Urinary bladder (tissue), 4 donors: ENCODE data around the gene FHIT. TPM values are rescaled to one million over a fixed set of nuclear protein-coding genes. Genes with fewer than 3 reads are reported as not detected.

Experiments
- DNase-seq: peaks from one replicate; pipeline ENCODE4 v3.0.0-alpha.2; 2015; ENCODE audit errors: extremely low spot score
- H3K27ac ChIP-seq: one replicate; pipeline ENCODE4 v1.5.1; 2013; ENCODE audit warnings: low read depth, mild to moderate bottlenecking, moderate library complexity
- H3K36me3 ChIP-seq: one replicate; pipeline ENCODE4 v1.6.1; 2013; ENCODE audit warnings: mild to moderate bottlenecking, moderate library complexity; ENCODE audit not compliant: insufficient read depth
- H3K4me1 ChIP-seq: one replicate; pipeline ENCODE4 v1.6.1; 2013; ENCODE audit warnings: mild to moderate bottlenecking, moderate library complexity; ENCODE audit not compliant: insufficient read depth
- H3K4me3 ChIP-seq: one replicate; pipeline ENCODE4 v1.5.1; 2013; ENCODE audit warnings: low read depth, low read length
- WGBS: extraction: QIAGEN DNeasy Blood & Tissue Kit; methylation state at CpG from one replicate; pipeline ENCODE4 v1.1.7; 2013; 5-methylcytosine and 5-hydroxymethylcytosine counted together
- polyA plus RNA-seq: library from polyadenylated mRNA; stranded (reverse); fragments of 200-250 nt; gene quantifications from one replicate; pipeline ENCODE4 v1.2.3, GENCODE V29; 2013
- total RNA-seq: library from RNA; depleted of rRNA; stranded (reverse); fragments of >200 nt; gene quantifications from one replicate; pipeline ENCODE4 v1.2.3, GENCODE V29; 2014
- donor health status: healthy with polysubstance abuse.
- donor health status: healthy.

The FHIT gene
- total and polyA plus RNA-seq, 2 donors, result 4.5 to 7.4 TPM

GRCh38 chr3:60954048-60954447 lies 297.2 kb downstream of the FHIT start:
- no peaks in the 10 kb centered on the region for H3K4me1 ChIP-seq
- no peak overlapping the region for H3K27ac ChIP-seq
- H3K4me3 ChIP-seq, result no peak overlapping the region
- DNase-seq, result peak; percentile 33
- no peaks in the 10 kb centered on the region for H3K36me3 ChIP-seq
- 18% methylated on average over 2 of the region's 2 CpGs for WGBS

GRCh38 chr3:60953351-60953750 lies 297.9 kb downstream of the FHIT start:
- WGBS, result 46% methylated on average over 5 of the region's 5 CpGs
- DNase-seq, result no peak
- H3K4me1 ChIP-seq, result no peaks in the 10 kb centered on the region
- no peaks in the 10 kb centered on the region for H3K36me3 ChIP-seq
- no peak overlapping the region for H3K27ac ChIP-seq
- H3K4me3 ChIP-seq, result no peak overlapping the region

GRCh38 chr3:60952055-60952454 lies 299.2 kb downstream of the FHIT start:
- H3K4me1 ChIP-seq, result no peaks in the 10 kb centered on the region
- no peak overlapping the region for H3K4me3 ChIP-seq
- no peaks in the 10 kb centered on the region for H3K36me3 ChIP-seq
- 77% methylated on average over 6 of the region's 6 CpGs for WGBS
- H3K27ac ChIP-seq, result no peak overlapping the region
- no peak for DNase-seq

GRCh38 chr3:60949146-60949545 lies 302.1 kb downstream of the FHIT start:
- Histone ChIP-seq H3K27ac (no peak overlapping the region), H3K4me1 (no peaks in the 10 kb centered on the region), H3K4me3 (no peak overlapping the region), H3K36me3 (no peaks in the 10 kb centered on the region)
- DNase-seq, result no peak
- 94% methylated on average over 3 of the region's 3 CpGs for WGBS

- no peaks in the 10 kb centered on the region for H3K36me3 ChIP-seq
- no peak for DNase-seq
- H3K4me1 ChIP-seq, result no peaks in the 10 kb centered on the region
- no peak overlapping the region for H3K4me3 ChIP-seq
- no peak overlapping the region for H3K27ac ChIP-seq
These were observed 302.8 kb downstream of the FHIT start for GRCh38 chr3:60948488-60948887.

GRCh38 chr3:60935709-60936108 lies 315.5 kb downstream of the FHIT start:
- H3K36me3 ChIP-seq, result no peaks in the 10 kb centered on the region
- 86% methylated on average over 3 of the region's 3 CpGs for WGBS
- no peak overlapping the region for H3K4me3 ChIP-seq
- H3K4me1 ChIP-seq, result no peaks in the 10 kb centered on the region
- DNase-seq, result no peak
- no peak overlapping the region for H3K27ac ChIP-seq

GRCh38 chr3:60933824-60934223 lies 317.4 kb downstream of the FHIT start:
- Histone ChIP-seq H3K4me1 (no peaks in the 10 kb centered on the region), H3K27ac (no peak overlapping the region), H3K36me3 (no peaks in the 10 kb centered on the region), H3K4me3 (no peak overlapping the region)
- DNase-seq, result no peak
- 76% methylated on average over 2 of the region's 2 CpGs for WGBS

- Histone ChIP-seq H3K4me3 (no peak overlapping the region), H3K36me3 (no peaks in the 10 kb centered on the region), H3K4me1 (no peaks in the 10 kb centered on the region), H3K27ac (no peak overlapping the region)
- whole genome bisulfite sequencing, result 82% methylated on average over 1 of the region's 1 CpG
- no peak for DNase-seq
These were observed 318.6 kb downstream of the FHIT start for GRCh38 chr3:60932643-60933042.

- Histone ChIP-seq H3K27ac (no peak overlapping the region), H3K4me1 (no peaks in the 10 kb centered on the region), H3K36me3 (no peaks in the 10 kb centered on the region), H3K4me3 (no peak overlapping the region)
- 86% methylated on average over 2 of the region's 2 CpGs for WGBS
- no peak for DNase-seq
These were observed 319.1 kb downstream of the FHIT start for GRCh38 chr3:60932170-60932569.

- WGBS, result 78% methylated on average over 7 of the region's 7 CpGs
These were observed 319.8 kb downstream of the FHIT start for GRCh38 chr3:60931452-60931851.

GRCh38 chr3:60920519-60920918 lies 330.7 kb downstream of the FHIT start:
- H3K4me1 ChIP-seq, result no peaks in the 10 kb centered on the region
- 70% methylated on average over 4 of the region's 4 CpGs for WGBS
- no peak overlapping the region for H3K4me3 ChIP-seq

More at GRCh38 chr3:60931452-60931851, 319.8 kb downstream of the FHIT start:
- H3K27ac ChIP-seq, result no peak overlapping the region
- no peaks in the 10 kb centered on the region for H3K36me3 ChIP-seq
- no peak for DNase-seq
- no peaks in the 10 kb centered on the region for H3K4me1 ChIP-seq
- no peak overlapping the region for H3K4me3 ChIP-seq

GRCh38 chr3:60919296-60919695 lies 332.0 kb downstream of the FHIT start:
- Histone ChIP-seq H3K27ac (no peak overlapping the region), H3K4me1 (no peaks in the 10 kb centered on the region), H3K36me3 (peaks cover 2% of the 10 kb centered on the region), H3K4me3 (no peak overlapping the region)
- DNase-seq, result no peak
- WGBS, result 88% methylated on average over 2 of the region's 2 CpGs

More at GRCh38 chr3:60920519-60920918, 330.7 kb downstream of the FHIT start:
- H3K27ac ChIP-seq, result no peak overlapping the region
- peaks cover 2% of the 10 kb centered on the region for H3K36me3 ChIP-seq
- DNase-seq, result no peak

GRCh38 chr3:60917141-60917540 lies 334.1 kb downstream of the FHIT start:
- H3K4me1 ChIP-seq, result no peaks in the 10 kb centered on the region
- no peak overlapping the region for H3K27ac ChIP-seq
- no peak for DNase-seq
- peaks cover 2% of the 10 kb centered on the region for H3K36me3 ChIP-seq
- WGBS, result 39% methylated on average over 1 of the region's 1 CpG
- H3K4me3 ChIP-seq, result no peak overlapping the region

- Histone ChIP-seq H3K27ac (no peak overlapping the region), H3K4me1 (no peaks in the 10 kb centered on the region), H3K4me3 (no peak overlapping the region), H3K36me3 (peaks cover 2% of the 10 kb centered on the region)
- 73% methylated on average over 4 of the region's 4 CpGs for WGBS
- DNase-seq, result no peak
These were observed 334.7 kb downstream of the FHIT start for GRCh38 chr3:60916546-60916945.

- WGBS, result 94% methylated on average over 1 of the region's 1 CpG
- DNase-seq, result no peak
- no peak overlapping the region for H3K4me3 ChIP-seq
- no peak overlapping the region for H3K27ac ChIP-seq
- H3K4me1 ChIP-seq, result no peaks in the 10 kb centered on the region
- no peaks in the 10 kb centered on the region for H3K36me3 ChIP-seq
These were observed 337.8 kb downstream of the FHIT start for GRCh38 chr3:60913474-60913873.
